ENCODE data around the gene PIP5K1C.

DNA sequence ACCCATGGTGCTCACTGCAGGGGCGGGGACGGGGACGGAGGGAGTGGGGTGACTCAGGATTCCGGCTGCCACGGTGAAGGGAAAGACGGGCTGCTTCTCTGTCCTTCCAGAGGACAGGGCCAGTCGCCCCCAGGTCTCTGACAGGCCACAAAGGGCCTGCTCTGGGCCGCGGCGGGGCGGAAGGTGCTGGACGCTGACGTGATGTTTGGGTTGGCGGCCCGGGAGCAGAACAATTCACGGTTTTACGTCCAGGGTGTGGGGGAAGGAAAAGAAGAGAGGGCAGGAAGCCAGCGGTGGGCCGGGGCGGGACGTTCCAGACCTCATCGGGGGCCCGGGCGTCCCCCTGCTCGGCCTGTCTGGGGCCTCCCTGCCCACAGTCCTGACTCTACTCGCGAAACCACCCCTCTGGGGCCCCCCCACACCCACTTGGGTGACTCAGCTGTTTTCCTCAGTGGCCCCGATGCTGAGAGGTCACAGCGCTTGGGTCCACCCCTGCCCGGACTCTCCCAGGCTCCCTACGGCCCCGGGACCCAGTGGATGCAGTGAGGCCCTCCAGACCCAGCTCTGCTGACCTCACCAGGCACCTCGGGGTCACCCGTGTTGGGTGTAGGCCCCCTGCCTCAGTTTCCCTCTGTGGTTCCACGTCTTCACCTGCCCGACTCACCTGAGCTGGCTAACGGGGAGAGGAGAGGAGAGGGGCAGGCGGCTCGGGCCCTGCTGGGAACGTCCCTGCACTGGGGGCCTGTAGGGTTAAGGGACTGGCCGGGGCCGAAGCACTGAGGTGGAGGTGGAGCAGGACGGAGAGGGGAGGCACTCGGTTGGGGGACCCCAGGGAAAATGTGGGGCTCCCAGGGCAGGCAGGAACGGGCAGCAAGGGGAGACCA lies 29.2 kb downstream of the PIP5K1C start:
- TF ChIP-seq CTCF (IDR thresholded peaks at IDR 0.05) (no peak), ZFX (IDR thresholded peaks at IDR 0.05; ENCODE audit: borderline replicate concordance) (no peak)

All from 22Rv1 (cell line).